Activated T-helper 1 cell treated with Interleukin-2 at 50 U/mL for 16 hours (primary cell): Measurements from ENCODE around the gene FGD6.
"Not testable (repeated sequence)": the region's sequence is repeated elsewhere in the genome, so short reads cannot be mapped to it uniquely, and the experiment has no call there.

Experiments
- DNase-seq: peaks from one replicate; pipeline ENCODE4 v3.0.0-alpha.2; 2020; ENCODE audit warnings: low read depth

The FGD6 gene

GRCh38 chr12:95178136-95178535 lies 39.1 kb downstream of the FGD6 start:
- no peak for DNase-seq

- DNase-seq, result no peak
These were observed 40.0 kb downstream of the FGD6 start for GRCh38 chr12:95177201-95177768.

- DNase-seq, result no peak
These were observed 43.6 kb downstream of the FGD6 start for GRCh38 chr12:95173392-95174251.

- DNase-seq, result no peak
These were observed 47.9 kb downstream of the FGD6 start for GRCh38 chr12:95169368-95169767.

- DNase-seq, result no peak
These were observed 48.5 kb downstream of the FGD6 start for GRCh38 chr12:95168746-95169145.

GRCh38 chr12:95164656-95165055 lies 52.6 kb downstream of the FGD6 start:
- DNase-seq, result no peak

- no peak for DNase-seq
These were observed 58.3 kb downstream of the FGD6 start for GRCh38 chr12:95158919-95159318.

GRCh38 chr12:95151821-95152220 lies 65.4 kb downstream of the FGD6 start:
- DNase-seq, result no peak

GRCh38 chr12:95151406-95151805 lies 65.9 kb downstream of the FGD6 start:
- DNase-seq, result no peak

- DNase-seq, result no peak
These were observed 66.8 kb downstream of the FGD6 start for GRCh38 chr12:95150501-95150900.

- no peak for DNase-seq
These were observed 69.4 kb downstream of the FGD6 start for GRCh38 chr12:95147866-95148265.

- DNase-seq, result no peak
These were observed 70.5 kb downstream of the FGD6 start for GRCh38 chr12:95146769-95147168.

- no peak for DNase-seq
These were observed 73.6 kb downstream of the FGD6 start for GRCh38 chr12:95143621-95144205.

GRCh38 chr12:95142431-95143151 lies 74.7 kb downstream of the FGD6 start:
- no peak for DNase-seq

GRCh38 chr12:95141310-95141709 lies 76.0 kb downstream of the FGD6 start:
- no peak for DNase-seq

GRCh38 chr12:95138031-95138430 lies 79.2 kb downstream of the FGD6 start:
- not testable (repeated sequence) for DNase-seq

- DNase-seq, result no peak
These were observed 80.7 kb downstream of the FGD6 start for GRCh38 chr12:95136598-95136997.

- DNase-seq, result no peak
These were observed 83.2 kb downstream of the FGD6 start for GRCh38 chr12:95134085-95134484.

- no peak for DNase-seq
These were observed 85.5 kb downstream of the FGD6 start for GRCh38 chr12:95131589-95132340.

- no peak for DNase-seq
These were observed 87.2 kb downstream of the FGD6 start for GRCh38 chr12:95130096-95130495.

GRCh38 chr12:95129115-95129514 lies 88.2 kb downstream of the FGD6 start:
- DNase-seq, result no peak

GRCh38 chr12:95126736-95127135 lies 90.5 kb downstream of the FGD6 start:
- no peak for DNase-seq
